ENCODE results near the gene L3MBTL3.

Gene L3MBTL3

DNA sequence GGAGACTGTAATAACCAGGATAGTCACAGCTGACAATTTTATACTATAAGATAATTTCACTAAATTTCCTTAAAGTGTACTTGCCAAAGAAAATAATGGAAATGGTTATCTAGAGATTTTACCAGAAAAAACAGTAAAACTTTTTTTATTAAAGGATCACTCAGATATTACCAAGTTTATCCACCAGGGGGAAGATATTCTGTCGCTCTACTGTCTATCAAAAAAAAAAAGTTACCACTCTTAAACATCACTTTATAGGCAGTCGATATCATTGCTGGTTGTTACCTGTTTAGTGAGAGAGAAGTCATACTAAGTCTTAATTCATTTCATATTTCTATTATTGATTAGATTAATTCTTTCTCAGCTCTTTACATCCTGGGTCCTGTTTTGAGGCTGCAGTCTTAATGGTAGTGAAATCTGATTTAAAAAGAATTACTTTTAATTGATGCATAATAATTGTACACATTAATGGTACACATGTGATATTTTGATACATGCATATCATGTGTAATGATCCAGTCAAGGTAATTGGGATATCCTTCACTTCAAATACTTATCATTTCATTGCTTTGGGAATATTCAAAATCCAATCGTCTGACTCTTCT lies 18.9 kb downstream of the L3MBTL3 start:
- TF ChIP-seq CEBPB (IDR thresholded peaks at IDR 0.05), result no peak

- TF ChIP-seq CREB1 (IDR thresholded peaks at IDR 0.05; ENCODE audit: low read depth), result no peak
- no peak for TF ChIP-seq FOXM1 (IDR thresholded peaks at IDR 0.05; ENCODE audit: borderline replicate concordance, low read depth)
- no peak for TF ChIP-seq TAF1 (IDR thresholded peaks at IDR 0.05; ENCODE audit: low read depth)
- no peak for TF ChIP-seq NFIC (IDR thresholded peaks at IDR 0.05)
- no peak for TF ChIP-seq REST (IDR thresholded peaks at IDR 0.05; ENCODE audit: low read depth)
- no peak for TF ChIP-seq EP300 (IDR thresholded peaks at IDR 0.05; ENCODE audit: borderline replicate concordance)
- no peak for TF ChIP-seq ZBTB7A (IDR thresholded peaks at IDR 0.05; ENCODE audit: low read depth)
- no peak for TF ChIP-seq TCF12 (IDR thresholded peaks at IDR 0.05; ENCODE audit: low read depth)
- TF ChIP-seq, protein P1, sequence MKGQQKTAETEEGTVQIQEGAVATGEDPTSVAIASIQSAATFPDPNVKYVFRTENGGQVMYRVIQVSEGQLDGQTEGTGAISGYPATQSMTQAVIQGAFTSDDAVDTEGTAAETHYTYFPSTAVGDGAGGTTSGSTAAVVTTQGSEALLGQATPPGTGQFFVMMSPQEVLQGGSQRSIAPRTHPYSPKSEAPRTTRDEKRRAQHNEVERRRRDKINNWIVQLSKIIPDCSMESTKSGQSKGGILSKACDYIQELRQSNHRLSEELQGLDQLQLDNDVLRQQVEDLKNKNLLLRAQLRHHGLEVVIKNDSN (IDR thresholded peaks at IDR 0.05), result no peak
- TF ChIP-seq TEAD4 (IDR thresholded peaks at IDR 0.05), result no peak
- no peak for TF ChIP-seq YY1 (IDR thresholded peaks at IDR 0.05; ENCODE audit: low read depth)
These were observed 23.2 kb downstream of the L3MBTL3 start for GRCh38 chr6:130041594-130041993.

DNA sequence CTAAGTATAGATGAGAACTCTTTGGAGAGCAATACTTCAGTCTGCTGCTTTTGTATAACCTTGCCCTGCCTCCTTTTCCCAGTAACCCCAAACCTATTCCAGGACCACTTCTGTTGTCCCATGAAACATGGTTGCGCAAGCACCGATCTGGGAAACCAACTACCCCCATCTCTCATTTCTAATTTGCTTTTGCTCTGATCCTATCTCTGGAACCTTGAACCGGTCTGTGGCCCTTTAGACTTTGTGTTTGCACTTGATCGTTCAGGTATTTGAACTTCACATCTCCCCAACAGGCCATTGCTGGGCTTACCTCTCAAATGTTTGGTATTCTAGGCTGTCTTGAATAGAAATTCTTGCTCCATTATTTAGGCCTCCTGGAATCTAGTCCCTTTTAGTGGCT lies 25.0 kb downstream of the L3MBTL3 start:
- no peak for TF ChIP-seq FOXM1 (IDR thresholded peaks at IDR 0.05; ENCODE audit: borderline replicate concordance, low read depth)
- no peak for TF ChIP-seq REST (IDR thresholded peaks at IDR 0.05; ENCODE audit: low read depth)
- peak; percentile 54; the same call in 1 of the 2 replicates for TF ChIP-seq CEBPB (IDR thresholded peaks at IDR 0.05)
- TF ChIP-seq EP300 (IDR thresholded peaks at IDR 0.05; ENCODE audit: borderline replicate concordance), result no peak
- no peak for TF ChIP-seq NFIC (IDR thresholded peaks at IDR 0.05)

DNA sequence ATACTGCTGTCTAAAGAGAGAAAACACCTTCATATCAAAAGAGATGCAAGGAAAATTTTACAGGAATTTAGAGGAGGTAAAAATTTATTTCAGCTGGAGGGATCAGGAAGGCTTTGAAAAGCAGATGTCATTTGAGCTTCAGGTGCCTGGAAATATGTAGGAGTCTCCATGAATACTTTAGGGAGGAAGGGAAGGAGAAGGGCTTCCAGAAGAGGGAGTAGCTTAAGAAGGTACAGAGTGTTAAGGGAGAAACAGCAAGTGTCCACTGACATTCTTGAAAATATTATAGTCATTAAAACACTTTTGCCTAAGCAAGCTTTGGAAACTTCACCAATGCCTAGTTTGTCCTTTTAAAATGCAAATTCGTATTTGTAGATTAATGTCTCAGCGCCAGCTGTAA lies 27.2 kb downstream of the L3MBTL3 start:
- TF ChIP-seq TEAD4 (IDR thresholded peaks at IDR 0.05), result no peak
- no peak for TF ChIP-seq TAF1 (IDR thresholded peaks at IDR 0.05; ENCODE audit: low read depth)
- TF ChIP-seq, protein P1 (IDR thresholded peaks at IDR 0.05), result no peak
- TF ChIP-seq MAX (IDR thresholded peaks at IDR 0.05), result no peak
- no peak for TF ChIP-seq ZBTB7A (IDR thresholded peaks at IDR 0.05; ENCODE audit: low read depth)
- no peak for TF ChIP-seq EGR1 (IDR thresholded peaks at IDR 0.05)
- TF ChIP-seq YY1 (IDR thresholded peaks at IDR 0.05; ENCODE audit: low read depth), result no peak
- TF ChIP-seq CREB1 (IDR thresholded peaks at IDR 0.05; ENCODE audit: low read depth), result no peak
- no peak for TF ChIP-seq FOXM1 (IDR thresholded peaks at IDR 0.05; ENCODE audit: borderline replicate concordance, low read depth)
- TF ChIP-seq RAD21 (IDR thresholded peaks at IDR 0.05; ENCODE audit: low read depth), result no peak
- no peak for TF ChIP-seq NFIC (IDR thresholded peaks at IDR 0.05)
- TF ChIP-seq CEBPB (IDR thresholded peaks at IDR 0.05), result no peak
- TF ChIP-seq TCF12 (IDR thresholded peaks at IDR 0.05; ENCODE audit: low read depth), result no peak
- no peak for TF ChIP-seq EP300 (IDR thresholded peaks at IDR 0.05; ENCODE audit: borderline replicate concordance)
- no peak for TF ChIP-seq REST (IDR thresholded peaks at IDR 0.05; ENCODE audit: low read depth)

DNA sequence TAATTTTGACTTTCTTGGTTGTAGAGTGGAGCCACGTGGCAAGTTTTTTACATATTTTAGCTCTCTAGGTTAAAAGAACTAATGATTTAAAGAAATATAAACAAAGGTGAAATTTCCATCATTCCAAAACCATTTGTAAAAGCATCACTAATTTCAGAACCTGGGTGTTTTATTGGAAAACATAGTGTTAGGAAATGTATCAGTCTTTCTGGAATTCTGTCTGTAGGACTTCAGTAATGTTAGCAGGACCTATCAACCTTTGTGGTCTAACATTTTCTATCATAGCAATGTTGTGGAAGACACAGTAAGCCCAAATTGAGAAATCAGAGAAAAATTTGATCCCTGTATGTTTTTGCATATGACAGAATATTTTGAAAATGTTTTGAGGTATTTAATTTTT lies 28.3 kb downstream of the L3MBTL3 start:
- TF ChIP-seq REST (IDR thresholded peaks at IDR 0.05; ENCODE audit: low read depth) (no peak), RAD21 (IDR thresholded peaks at IDR 0.05; ENCODE audit: low read depth) (no peak), TEAD4 (IDR thresholded peaks at IDR 0.05) (no peak), EGR1 (IDR thresholded peaks at IDR 0.05) (no peak)
- TF ChIP-seq, protein P1 (IDR thresholded peaks at IDR 0.05), result no peak
